ENCODE measurements around the gene MGLL.

Gene MGLL

GRCh38 chr3:127720161-127720823, 102.0 kb downstream of the MGLL start:
- H3K4me3 ChIP-seq: no peak overlapping the region
- H3K27ac ChIP-seq: no peak overlapping the region

- Histone ChIP-seq H3K4me3 (no peak overlapping the region), H3K27ac (no peak overlapping the region)
Measured at GRCh38 chr3:127719369-127719768, 102.9 kb downstream of the MGLL start.

- Histone ChIP-seq H3K4me3 (no peak overlapping the region), H3K27ac (no peak overlapping the region)
Measured at GRCh38 chr3:127718916-127719290, 103.4 kb downstream of the MGLL start.

- H3K27ac ChIP-seq: peak overlapping the region in 1 of 21 experiments; percentile 23
Measured at GRCh38 chr3:127718245-127718915, 103.9 kb downstream of the MGLL start.

GRCh38 chr3:127717357-127718244, 104.7 kb downstream of the MGLL start:
- no peak overlapping the region for H3K27ac ChIP-seq
- H3K4me3 ChIP-seq: no peak overlapping the region

More at GRCh38 chr3:127718245-127718915, 103.9 kb downstream of the MGLL start:
- H3K4me3 ChIP-seq: no peak overlapping the region

GRCh38 chr3:127716384-127716783, 105.9 kb downstream of the MGLL start:
- H3K27ac ChIP-seq: no peak overlapping the region

GRCh38 chr3:127715532-127715931, 106.8 kb downstream of the MGLL start:
- H3K27ac ChIP-seq: peak overlapping the region in 2 of 21 experiments; percentile 48 to 80

More at GRCh38 chr3:127716384-127716783, 105.9 kb downstream of the MGLL start:
- H3K4me3 ChIP-seq: no peak overlapping the region

GRCh38 chr3:127714866-127715265, 107.4 kb downstream of the MGLL start:
- Histone ChIP-seq H3K27ac (peak overlapping the region in 5 of 21 experiments; percentile 17 to 80 (median 44)), H3K4me3 (no peak overlapping the region)

More at GRCh38 chr3:127715532-127715931, 106.8 kb downstream of the MGLL start:
- H3K4me3 ChIP-seq: no peak overlapping the region

GRCh38 chr3:127714125-127714571, 108.2 kb downstream of the MGLL start:
- Histone ChIP-seq H3K27ac (peak overlapping the region in 4 of 21 experiments; percentile 17 to 80 (median 38)), H3K4me3 (no peak overlapping the region)

GRCh38 chr3:127712881-127713771, 109.2 kb downstream of the MGLL start:
- no peak overlapping the region for H3K4me3 ChIP-seq
- peak overlapping the region in 7 of 21 experiments; percentile 8 to 78 (median 18) for H3K27ac ChIP-seq

GRCh38 chr3:127712461-127712860, 109.9 kb downstream of the MGLL start:
- no peak overlapping the region for H3K4me3 ChIP-seq
- peak overlapping the region in 1 of 21 experiments; percentile 78 for H3K27ac ChIP-seq

GRCh38 chr3:127711896-127712295, 110.4 kb downstream of the MGLL start:
- H3K4me3 ChIP-seq: no peak overlapping the region
- no peak overlapping the region for H3K27ac ChIP-seq

- Histone ChIP-seq H3K27ac (no peak overlapping the region), H3K4me3 (no peak overlapping the region)
Measured at GRCh38 chr3:127711021-127711695, 111.2 kb downstream of the MGLL start.

- Histone ChIP-seq H3K27ac (no peak overlapping the region), H3K4me3 (no peak overlapping the region)
Measured at GRCh38 chr3:127710155-127710941, 112.0 kb downstream of the MGLL start.

GRCh38 chr3:127709320-127710060, 112.8 kb downstream of the MGLL start:
- no peak overlapping the region for H3K4me3 ChIP-seq
- peak overlapping the region in 3 of 21 experiments; percentile 4 to 37 (median 28) for H3K27ac ChIP-seq

GRCh38 chr3:127708837-127709236, 113.5 kb downstream of the MGLL start:
- peak overlapping the region in 4 of 21 experiments; percentile 4 to 56 (median 24) for H3K27ac ChIP-seq
- no peak overlapping the region for H3K4me3 ChIP-seq

- H3K27ac ChIP-seq: peak overlapping the region in 7 of 21 experiments; percentile 10 to 76 (median 41)
- no peak overlapping the region for H3K4me3 ChIP-seq
Measured at GRCh38 chr3:127707851-127708411, 114.4 kb downstream of the MGLL start.
